T-helper 22 cell (primary cell): Measurements from ENCODE around the gene ACP6.
A peak's percentile ranks its signal among the peaks of the same experiment; 100 is the strongest.
"Not testable (repeated sequence)": the region's sequence is repeated elsewhere in the genome, so short reads cannot be mapped to it uniquely, and the experiment has no call there.

ENCODE experiments used
- DNase-seq: peaks from one replicate; pipeline ENCODE4 v3.0.0-alpha.2; 2020; ENCODE audit warnings: low read depth

The ACP6 gene

DNA sequence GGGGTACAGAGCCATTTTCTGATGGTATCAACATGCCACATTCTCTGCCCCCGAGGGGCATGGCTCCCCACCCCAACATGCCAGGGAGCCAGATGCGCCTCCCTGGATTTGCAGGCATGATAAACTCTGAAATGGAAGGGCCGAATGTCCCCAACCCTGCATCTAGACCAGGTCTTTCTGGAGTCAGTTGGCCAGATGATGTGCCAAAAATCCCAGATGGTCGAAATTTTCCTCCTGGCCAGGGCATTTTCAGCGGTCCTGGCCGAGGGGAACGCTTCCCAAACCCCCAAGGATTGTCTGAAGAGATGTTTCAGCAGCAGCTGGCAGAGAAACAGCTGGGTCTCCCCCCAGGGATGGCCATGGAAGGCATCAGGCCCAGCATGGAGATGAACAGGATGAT lies 50.6 kb downstream of the ACP6 start:
- DNase-seq: no peak

DNA sequence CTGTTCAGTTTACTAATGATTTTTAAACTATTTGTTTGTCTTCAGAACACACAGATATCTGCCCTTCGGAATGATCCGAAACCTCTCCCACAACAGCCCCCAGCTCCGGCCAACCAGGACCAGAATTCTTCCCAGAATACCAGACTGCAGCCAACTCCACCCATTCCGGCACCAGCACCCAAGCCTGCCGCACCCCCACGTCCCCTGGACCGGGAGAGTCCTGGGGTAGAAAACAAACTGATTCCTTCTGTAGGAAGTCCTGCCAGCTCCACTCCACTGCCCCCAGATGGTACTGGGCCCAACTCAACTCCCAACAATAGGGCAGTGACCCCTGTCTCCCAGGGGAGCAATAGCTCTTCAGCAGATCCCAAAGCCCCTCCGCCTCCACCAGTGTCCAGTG lies 51.6 kb downstream of the ACP6 start:
- DNase-seq: no peak

DNA sequence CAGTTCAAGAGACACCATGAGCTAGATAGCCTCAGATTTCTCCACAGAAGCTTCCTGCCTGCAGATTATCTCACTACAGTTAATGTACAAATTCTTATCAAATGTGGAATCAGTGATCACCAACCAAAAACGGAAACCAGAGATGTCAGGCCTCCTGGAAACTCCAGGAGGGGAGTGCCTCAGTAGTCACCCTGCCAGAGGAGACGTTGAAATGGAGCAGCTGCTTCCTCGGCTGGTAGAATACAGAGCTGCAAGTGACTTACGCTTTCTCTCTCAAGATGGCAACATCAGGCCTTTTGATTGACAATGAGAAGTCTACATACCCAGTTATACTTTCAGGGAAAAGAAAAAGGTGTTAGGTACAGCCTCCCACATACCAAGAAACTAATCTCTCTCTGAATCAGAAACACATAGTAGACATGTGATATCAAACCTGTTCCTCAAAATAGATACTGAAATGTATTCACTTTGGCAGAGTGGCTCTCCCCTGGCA lies 52.2 kb downstream of the ACP6 start:
- peak; percentile 38 for DNase-seq

DNA sequence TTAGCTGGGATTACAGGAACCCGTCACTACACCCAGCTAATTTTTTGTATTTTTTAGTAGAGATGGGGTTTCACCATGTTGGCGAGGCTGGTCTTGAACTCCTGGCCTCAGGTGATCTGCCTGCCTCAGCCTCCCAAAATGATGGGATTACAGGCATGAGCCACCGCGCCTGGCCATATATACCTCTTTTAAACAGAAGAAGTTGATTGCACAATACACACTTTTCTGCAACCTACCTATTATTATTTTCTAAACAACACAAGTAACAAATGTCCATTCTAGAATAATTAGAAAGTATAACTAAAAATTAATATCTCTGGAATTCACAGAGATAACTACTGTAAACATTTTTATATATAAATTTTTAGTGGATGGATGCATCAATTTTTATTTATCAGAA lies 55.4 kb downstream of the ACP6 start:
- not testable (repeated sequence) for DNase-seq

DNA sequence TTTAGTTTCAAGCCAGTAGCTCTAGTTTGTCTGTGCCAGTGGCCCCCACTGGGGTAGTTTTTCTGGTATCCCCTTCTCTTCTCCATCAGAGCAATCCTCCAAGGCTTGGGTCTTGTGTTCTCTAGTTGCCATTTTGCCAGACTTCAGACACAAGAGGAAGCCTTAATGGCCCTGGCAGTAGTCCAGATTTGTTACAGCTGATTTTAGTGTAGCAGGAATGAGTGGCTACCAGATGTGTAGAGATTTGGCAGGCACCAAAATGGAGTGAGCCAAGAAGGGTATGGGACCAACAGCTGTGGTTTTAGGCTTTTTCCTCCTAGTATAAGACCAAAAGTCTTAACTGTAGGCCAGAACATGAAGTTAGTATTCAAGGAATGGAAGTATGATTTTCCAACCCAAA lies 56.8 kb downstream of the ACP6 start:
- no peak for DNase-seq

DNA sequence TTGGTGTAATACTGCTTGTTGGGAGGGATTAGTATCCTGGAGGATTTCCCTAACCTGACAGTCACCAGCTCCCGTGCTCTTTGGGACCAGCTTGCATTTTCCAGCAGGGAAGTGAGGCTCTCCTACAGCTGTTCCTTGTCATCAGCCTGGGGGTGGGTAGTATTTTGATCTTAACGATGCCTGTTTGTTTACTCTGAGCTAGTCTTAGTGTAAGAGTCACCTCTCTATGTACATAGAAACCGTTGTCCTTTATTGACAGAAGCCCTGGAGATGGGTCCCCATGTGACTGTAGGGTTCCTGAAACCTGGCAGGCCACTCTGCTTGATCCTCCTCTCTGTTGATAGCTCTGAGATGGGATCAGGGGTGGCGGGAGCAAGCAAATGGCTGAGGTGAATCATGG lies 58.0 kb downstream of the ACP6 start:
- no peak for DNase-seq

DNA sequence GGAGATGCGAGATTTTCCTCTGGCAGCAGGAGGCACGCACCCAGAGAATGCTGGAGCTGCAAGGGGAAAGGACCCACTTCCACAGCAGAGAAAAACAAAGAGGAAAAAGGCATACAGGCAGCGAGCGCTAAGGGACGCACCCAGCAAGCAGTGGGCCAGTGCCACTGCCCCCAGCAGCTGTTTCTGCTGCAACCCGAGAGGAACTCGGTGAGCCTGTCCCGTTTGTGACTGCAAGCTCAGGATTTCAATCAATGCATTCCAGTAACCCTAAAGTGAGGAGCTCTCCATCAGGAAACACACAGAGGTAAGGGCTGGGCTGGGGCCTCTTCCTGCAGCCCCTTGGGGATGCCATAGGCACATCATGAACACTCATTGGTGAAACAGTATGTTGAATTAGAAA lies 58.7 kb downstream of the ACP6 start:
- DNase-seq: no peak

DNA sequence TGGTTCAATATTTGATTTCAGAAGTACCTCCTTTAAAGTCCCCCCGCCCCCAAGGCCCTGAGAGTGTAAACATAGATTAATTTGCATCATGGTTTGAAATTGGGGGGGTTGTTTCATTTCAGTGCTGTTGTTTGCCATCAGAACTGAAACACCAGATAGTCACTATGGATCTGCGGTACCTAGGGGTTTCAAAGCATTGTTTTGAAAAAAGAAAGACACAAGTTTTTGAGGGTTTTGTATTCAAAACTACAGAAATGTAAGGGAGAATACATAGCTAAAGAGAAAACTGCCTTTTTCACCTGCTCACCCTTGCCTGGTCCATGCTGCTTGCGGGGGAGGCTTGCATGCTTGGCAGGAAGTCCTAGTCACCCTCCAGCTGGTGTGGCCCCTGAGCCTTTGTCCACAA lies 59.3 kb downstream of the ACP6 start:
- no peak for DNase-seq

DNA sequence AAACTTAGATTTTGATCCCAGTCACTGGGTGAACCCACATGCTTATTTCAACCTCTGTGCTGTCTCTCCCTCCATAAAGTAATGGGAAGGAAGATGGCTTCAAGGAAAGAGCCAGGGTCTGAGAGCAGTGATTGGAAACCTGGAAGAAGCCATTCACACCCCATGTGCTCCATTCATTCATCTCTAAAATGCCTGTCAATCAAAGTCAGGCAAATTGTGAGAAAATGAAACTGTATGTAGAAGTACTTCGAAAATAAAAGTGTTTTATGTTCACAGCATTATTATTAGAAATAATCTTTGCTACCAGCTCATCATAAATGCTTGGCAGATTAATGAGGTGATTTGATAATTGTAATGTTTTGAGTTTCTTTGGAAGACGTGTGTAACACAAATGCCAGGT lies 61.0 kb downstream of the ACP6 start:
- no peak for DNase-seq

DNA sequence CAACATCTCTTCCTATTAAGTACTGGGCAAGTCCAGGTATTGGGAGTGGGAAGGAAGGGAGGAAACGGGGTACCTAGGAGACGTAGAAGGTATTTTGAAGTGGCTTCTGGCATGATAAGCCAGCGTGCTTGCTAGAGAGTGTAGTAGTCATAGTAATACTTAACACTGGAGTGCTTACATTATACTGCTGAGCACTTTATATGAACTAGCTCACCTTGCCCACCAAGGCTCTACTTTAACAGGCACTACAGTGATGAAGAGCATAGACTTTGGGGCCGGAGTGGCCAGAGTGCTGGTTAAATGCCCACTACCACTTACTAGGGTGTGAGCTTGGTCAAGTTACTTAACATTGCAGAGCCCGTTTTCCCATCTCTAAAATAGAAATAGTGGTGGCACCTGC lies 61.7 kb downstream of the ACP6 start:
- DNase-seq: no peak

DNA sequence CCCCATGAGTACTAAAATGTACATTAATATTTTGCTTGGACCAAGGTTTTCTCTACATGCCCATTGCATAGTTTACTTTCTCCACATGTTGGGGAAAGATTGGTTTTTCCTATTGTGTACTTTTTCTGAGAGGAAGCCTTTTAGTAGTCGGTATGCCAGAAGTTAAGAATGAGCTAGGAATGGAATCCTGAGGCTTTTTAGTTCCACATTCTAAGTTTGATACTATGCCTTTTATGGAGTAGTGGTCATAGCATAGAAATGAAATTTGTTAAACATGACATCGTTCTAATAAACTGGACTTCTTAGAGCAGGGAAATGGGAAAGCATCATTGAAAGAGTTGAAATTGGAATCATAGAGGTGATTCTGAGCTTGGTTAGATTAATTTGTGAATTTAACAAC lies 64.7 kb downstream of the ACP6 start:
- DNase-seq: no peak

DNA sequence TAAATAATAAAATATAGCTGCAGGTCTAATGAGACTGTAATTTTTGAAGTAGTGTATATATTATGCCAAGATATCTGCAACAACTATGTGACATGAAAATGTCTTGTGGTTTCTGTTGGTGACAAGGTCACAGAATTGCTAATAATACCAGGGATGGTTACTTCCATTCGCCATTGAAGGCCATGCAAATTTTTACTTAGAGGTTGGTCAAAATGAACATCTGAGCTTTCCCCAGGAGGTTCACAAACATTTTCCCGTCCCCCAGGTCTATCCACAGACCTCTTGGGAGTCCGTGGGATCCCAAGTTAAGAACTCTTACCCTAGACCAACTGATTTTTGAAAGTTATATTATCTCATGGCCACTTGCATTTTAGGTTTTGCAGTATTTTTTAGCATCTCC lies 66.3 kb downstream of the ACP6 start:
- no peak for DNase-seq

DNA sequence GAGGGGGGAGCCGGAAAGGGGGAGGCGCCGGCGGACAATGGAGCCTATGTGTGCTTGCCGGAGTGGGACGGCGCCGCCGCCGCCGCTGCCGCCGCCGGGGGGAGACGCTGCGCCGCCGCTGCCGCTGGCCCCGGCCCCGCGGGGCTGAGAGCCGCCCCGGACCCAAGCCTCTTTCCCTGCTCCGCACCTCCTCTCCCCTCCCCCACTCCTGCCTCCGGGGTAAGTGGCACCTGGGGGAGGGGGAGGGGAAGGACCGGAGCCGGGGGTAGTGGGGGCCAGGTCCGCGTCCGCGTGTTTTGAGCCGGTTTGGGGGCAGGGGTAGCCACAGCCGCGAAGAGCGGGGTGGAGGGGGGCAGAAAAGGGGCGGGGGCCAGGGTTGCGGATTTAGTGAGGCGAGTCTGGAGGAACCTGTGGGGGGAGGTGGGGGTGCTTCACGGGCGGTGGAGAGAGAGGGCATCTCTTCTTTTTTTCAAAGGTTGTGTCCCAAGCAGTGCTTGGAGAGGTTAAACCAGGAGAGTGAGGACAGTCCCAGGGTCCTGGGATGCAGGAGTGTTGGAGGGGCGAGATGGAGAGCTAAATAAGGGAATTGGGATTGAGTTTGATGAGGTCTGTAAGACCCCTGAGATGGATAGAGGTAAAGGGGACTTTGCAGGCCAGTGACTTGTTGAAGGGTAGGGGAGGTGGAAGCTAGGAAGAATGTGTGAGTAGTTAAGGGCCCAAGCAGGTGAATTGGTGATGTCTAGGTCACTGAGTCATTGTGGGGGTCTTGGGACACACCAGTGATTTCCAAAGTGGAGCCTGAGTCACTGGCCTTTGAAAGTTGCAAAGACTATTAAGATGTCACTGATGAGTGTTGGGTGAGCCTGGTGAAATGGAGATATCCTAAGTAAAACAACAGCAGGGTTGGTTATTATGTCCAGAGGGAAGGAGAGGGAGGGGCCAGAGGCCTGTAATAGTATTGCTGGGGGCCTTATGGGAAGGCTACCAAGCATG lies 69.9 kb downstream of the ACP6 start:
- DNase-seq: no peak

DNA sequence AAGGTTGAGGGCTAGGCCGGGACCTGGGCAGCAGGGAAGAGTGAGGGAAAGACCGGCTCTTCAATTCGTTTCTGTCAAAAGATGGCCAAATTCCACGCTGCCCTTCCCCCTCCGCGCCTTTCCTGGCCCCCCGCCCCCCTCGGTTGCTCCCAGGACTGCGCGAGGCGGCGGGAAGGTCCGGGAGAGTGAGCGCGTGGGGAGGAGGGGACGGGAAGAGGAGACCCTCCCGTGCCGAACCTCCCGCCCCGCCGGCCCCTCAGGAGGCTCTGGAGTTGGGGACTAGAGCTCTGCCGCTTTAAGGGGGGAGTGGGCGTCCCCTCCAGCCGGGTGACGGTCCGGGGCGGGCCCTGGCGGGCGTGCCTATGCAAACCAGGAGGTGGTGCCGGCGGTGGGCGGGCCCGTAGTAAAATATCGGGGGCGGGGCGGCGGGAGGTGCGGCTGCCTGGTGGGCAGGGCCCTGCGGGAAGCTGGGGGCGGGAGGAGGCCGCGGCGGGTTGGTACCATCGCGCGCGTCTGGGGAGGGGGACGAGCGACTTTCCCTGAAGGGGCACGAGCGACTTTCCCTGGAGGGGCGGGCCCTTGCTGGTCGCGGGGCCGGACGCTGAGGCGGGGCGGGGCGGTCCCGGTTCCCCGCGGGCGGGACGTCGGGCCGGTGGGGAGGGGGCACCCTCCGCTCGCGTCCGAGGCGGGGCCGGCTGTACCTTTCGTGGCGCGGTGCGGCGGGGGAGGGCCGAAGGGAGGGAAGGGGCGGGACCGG lies 70.8 kb downstream of the ACP6 start:
- peak; percentile 94 for DNase-seq

DNA sequence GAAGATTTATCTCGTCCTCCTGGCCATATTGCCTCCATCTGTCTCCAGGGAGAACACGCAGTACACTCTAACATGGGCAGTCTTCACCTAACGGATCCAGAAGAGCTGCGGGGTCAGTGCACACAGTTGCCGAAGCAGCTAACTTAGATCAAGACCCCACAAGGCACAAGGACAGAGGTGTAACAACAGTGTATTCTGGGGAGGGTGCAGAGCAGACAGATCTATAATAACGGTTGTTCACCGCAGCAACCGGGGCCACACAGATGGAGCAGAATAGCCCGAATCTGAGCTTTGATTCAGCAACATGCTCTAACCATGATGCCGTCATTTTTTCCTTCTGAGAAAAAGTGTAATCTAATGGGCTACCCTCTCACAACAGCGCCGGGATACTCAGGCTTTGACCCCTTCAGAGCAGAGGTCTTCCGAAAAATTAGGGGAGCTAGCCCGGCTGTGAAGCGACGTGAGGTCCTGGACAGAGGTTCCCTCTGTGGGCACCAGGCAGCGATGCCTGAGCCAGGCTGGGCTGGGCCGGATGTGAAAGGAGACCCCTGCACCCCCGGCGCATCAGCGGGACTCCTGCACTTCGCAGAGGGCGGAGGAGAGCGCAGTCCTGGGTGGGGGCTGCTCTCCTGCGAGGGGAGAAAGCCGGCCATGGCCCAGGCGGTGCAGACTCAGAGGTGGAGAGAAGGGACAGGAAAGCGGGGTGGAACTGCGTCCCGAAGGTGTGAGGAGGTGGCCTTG lies 71.5 kb downstream of the ACP6 start:
- DNase-seq: peak; percentile 19

DNA sequence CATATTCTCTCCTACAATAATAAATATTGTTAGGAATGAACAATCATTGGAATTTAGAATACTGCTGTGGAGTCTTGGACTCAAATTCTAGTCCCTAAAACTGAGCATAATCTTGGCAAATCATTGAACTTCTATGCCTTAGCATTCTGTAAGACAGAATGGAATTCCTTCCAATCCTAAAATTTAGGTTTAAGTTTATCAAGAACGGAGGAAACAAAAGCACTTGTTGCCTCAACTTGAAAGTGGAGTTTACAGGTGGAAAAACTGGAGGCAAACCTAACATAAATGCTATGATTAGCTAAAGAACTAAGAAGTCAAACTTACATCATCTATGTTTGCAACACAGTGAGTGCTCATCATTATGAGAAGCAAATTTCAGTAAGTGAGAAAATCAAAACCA lies 73.3 kb downstream of the ACP6 start:
- no peak for DNase-seq
